Measurements from ENCODE around the gene BAIAP3.

The BAIAP3 gene

GRCh38 chr16:1349951-1350350, 16.5 kb downstream of the BAIAP3 start:
- DNase-seq (ENCODE audit: low read depth in 1 of 2, low spot score in 1 of 2): no peak
- TF ChIP-seq REST (IDR thresholded peaks at IDR 0.05; ENCODE audit: insufficient replicate concordance, low read depth) (no peak), SPI1 (IDR thresholded peaks at IDR 0.05; ENCODE audit: borderline replicate concordance, low read depth) (no peak), GABPA (IDR thresholded peaks at IDR 0.05; ENCODE audit: low read depth) (no peak), CTCF (IDR thresholded peaks at IDR 0.05; ENCODE audit: insufficient read depth, low read length) (no peak), POLR2AphosphoS5 (IDR thresholded peaks at IDR 0.05; ENCODE audit: low read depth) (no peak)
- no peak overlapping the region for H3K4me3 ChIP-seq (replicated peaks; ENCODE audit: insufficient read depth, low read length)

GRCh38 chr16:1350691-1351090, 17.2 kb downstream of the BAIAP3 start:
- H3K27ac ChIP-seq (replicated peaks): no peak overlapping the region; the same call in 1 of the 2 replicates
- H3K27me3 ChIP-seq (ENCODE audit: insufficient read depth, poor library complexity, severe bottlenecking): no peaks in the 10 kb centered on the region
- peak overlapping the region; percentile 100 for H3K4me3 ChIP-seq (replicated peaks; ENCODE audit: insufficient read depth, low read length)
- no peak for DNase-seq (ENCODE audit: low read depth in 1 of 2, low spot score in 1 of 2)
- TF ChIP-seq REST (IDR thresholded peaks at IDR 0.05; ENCODE audit: insufficient replicate concordance, low read depth): no peak

More at GRCh38 chr16:1349951-1350350, 16.5 kb downstream of the BAIAP3 start:
- Histone ChIP-seq H3K27ac (replicated peaks) (no peak overlapping the region), H3K27me3 (ENCODE audit: insufficient read depth, poor library complexity, severe bottlenecking) (no peaks in the 10 kb centered on the region)

- peak overlapping the region; percentile 100 for H3K4me3 ChIP-seq (replicated peaks; ENCODE audit: insufficient read depth, low read length)
- peak overlapping the region; percentile 35 for H3K27ac ChIP-seq (replicated peaks)
- TF ChIP-seq CTCF (IDR thresholded peaks at IDR 0.05; ENCODE audit: insufficient read depth, low read length) (no peak), REST (IDR thresholded peaks at IDR 0.05; ENCODE audit: insufficient replicate concordance, low read depth) (no peak), SPI1 (IDR thresholded peaks at IDR 0.05; ENCODE audit: borderline replicate concordance, low read depth) (no peak), POLR2AphosphoS5 (IDR thresholded peaks at IDR 0.05; ENCODE audit: low read depth) (no peak), GABPA (IDR thresholded peaks at IDR 0.05; ENCODE audit: low read depth) (no peak)
- no peak for DNase-seq (ENCODE audit: low read depth in 1 of 2, low spot score in 1 of 2)
- no peaks in the 10 kb centered on the region for H3K27me3 ChIP-seq (ENCODE audit: insufficient read depth, poor library complexity, severe bottlenecking)
Observed at GRCh38 chr16:1351215-1351581, 17.8 kb downstream of the BAIAP3 start.

Data from HL-60 (cell line).